GM13976 (cell line): ENCODE results near the gene ZNF766.

ENCODE experiments used
- DNase-seq: peaks from one replicate; pipeline ENCODE4 v3.0.0; 2012; ENCODE audit warnings: low spot score
- in situ Hi-C: fragments of 300-500 bp; cut with MboI; formaldehyde crosslinking; loops from one replicate; pipeline ENCODE4 v1.12.0; 2022; ENCODE audit warnings: low sequenced_read_pairs, mixed read lengths, inconsistent platforms; ENCODE audit not compliant: unreplicated experiment
- TF ChIP-seq, protein P1 (sequence below): IDR thresholded peaks from 2 replicates; pipeline ENCODE4 v1.5.1; 2012; ENCODE audit warnings: borderline replicate concordance, mild to moderate bottlenecking; ENCODE audit not compliant: insufficient read depth; ENCODE audit errors: extremely low read depth, missing control alignments, control extremely low read depth

ZNF766 gene

DNA sequence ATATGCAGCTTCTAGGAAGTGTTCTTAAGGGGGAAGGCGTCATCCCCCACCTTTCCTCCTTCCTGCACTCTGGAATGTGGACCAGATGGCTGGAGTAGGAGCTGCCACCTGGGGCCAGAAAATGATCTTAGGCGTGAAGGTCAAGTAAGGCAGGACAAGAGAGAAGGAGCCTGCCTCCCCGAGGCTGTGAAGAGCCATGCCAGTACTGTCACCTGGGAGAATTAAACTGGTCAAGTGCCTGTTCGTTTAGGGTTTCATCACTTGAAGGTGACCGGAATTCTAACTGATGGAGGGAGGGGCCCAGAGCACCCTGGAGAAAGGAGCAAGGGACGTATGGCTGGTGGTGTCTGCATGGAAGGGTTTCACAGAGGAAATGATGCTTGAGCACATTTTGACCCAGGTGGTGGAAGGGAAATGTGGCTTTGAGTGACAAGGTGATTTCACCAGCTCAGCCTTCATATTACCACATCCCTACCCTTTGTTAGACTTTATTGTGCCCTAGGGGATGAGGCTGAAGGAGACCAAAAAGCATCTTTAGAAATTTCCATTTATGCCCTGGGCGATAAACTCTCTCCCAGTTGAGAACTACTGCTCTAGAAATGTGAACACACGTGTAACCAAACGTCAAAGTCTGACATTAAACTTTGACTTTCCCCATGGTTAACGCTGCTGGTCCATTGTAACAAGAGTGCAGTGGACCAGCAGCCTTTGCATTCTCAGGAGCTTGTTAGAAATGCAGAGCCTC, 42.0 kb upstream of the ZNF766 start:
- TF ChIP-seq, protein P1, sequence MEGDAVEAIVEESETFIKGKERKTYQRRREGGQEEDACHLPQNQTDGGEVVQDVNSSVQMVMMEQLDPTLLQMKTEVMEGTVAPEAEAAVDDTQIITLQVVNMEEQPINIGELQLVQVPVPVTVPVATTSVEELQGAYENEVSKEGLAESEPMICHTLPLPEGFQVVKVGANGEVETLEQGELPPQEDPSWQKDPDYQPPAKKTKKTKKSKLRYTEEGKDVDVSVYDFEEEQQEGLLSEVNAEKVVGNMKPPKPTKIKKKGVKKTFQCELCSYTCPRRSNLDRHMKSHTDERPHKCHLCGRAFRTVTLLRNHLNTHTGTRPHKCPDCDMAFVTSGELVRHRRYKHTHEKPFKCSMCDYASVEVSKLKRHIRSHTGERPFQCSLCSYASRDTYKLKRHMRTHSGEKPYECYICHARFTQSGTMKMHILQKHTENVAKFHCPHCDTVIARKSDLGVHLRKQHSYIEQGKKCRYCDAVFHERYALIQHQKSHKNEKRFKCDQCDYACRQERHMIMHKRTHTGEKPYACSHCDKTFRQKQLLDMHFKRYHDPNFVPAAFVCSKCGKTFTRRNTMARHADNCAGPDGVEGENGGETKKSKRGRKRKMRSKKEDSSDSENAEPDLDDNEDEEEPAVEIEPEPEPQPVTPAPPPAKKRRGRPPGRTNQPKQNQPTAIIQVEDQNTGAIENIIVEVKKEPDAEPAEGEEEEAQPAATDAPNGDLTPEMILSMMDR = no peak
- DNase-seq = no peak
- in situ Hi-C loops = no loop called here

DNA sequence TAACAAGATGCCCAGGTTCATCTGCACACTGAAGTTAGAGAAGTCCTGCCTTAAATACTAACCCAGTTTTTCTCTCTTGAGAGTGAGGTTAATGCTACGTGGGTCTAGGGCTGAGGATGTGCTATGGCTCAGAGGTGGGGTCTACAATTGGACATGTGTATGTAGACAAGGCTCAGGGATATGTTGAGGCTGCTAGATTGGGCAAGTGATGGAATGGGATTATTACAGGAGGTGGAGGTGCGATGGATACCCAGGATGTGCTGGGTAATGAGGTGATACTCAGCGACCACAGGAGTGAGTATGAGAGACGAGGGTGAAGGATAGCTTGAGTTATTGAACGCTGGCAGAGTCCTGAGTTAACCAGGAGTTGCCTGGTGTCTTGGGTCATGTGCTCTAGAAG, 41.4 kb upstream of the ZNF766 start:
- TF ChIP-seq, protein P1 = no peak
- in situ Hi-C loops = no loop called here
- no peak for DNase-seq

GRCh38 chr19:52229524-52229923, 39.9 kb upstream of the ZNF766 start:
- peak; percentile 5 for DNase-seq
- in situ Hi-C loops = no loop called here
- TF ChIP-seq, protein P1 = no peak

DNA sequence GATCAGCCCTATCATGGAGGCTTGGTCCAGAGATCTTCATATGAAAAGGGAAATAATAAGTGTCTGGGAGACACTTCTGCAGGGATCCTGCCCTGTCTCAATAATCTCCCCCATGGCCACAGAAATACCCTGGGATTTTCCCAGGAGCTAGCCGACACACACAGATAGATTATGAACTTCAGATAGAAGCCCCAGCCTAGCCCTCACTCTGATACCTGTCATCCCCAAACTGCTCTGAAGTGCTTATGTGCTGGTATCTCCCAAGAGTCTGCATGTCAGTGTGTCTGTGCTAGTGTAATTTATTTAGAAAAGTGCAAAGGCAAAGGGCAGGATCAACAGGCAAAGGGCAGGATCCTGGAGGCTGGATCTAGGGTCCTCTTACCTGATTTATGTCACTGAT, 38.7 kb upstream of the ZNF766 start:
- in situ Hi-C loops = no loop called here
- no peak for DNase-seq
- TF ChIP-seq, protein P1 = no peak

GRCh38 chr19:52231154-52231910, 38.1 kb upstream of the ZNF766 start:
- no peak for DNase-seq
- TF ChIP-seq, protein P1 = no peak
- in situ Hi-C loops = no loop called here

DNA sequence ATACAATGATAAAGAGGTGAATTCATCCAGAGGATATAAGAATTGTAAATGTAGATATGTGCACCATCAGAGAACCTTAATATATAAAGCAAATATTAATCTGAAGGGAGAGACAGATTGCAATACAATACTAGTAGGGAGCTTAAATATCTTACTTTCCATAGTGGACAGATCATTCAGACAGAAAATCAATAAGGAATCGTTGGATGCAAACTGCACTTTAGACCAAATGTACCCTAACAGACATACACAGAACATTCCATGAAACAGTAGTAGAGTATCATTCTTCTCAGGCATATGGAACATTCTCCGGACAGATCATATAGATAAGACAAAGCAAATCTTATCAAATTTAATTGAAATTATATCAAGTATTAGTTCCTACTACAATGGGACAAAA, 35.0 kb upstream of the ZNF766 start:
- TF ChIP-seq, protein P1 = no peak
- in situ Hi-C loops = no loop called here
- DNase-seq = no peak

DNA sequence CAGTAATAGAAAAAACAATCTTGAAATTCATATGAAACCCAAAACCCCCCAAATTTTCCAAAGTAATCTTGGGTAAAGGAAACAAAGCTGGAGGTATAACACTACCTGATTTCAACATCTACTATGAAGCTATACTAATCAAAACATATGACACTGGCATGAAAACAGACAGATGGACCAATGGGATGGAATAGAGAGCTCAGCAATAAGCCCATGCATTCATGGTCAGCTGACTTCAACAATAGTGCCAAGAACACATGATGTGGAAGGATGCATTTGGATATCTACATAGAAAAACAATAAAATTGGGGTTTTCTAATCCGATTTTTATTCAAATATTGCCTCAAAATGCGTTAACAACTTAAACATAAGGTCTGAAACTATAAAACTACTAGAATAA, 32.2 kb upstream of the ZNF766 start:
- TF ChIP-seq, protein P1 = no peak
- in situ Hi-C loops = no loop called here
- DNase-seq = no peak
